Activated CD8-positive, alpha-beta memory T cell treated with anti-CD3 and anti-CD28 coated beads for 4 hours (primary cell): ENCODE data around the gene MS4A4A.
"Not testable (repeated sequence)": the region's sequence is repeated elsewhere in the genome, so short reads cannot be mapped to it uniquely, and the experiment has no call there.

Experiments used
- DNase-seq, 2 donors: peaks; one replicate each; pipeline ENCODE4 v3.0.0-alpha.2; 2020; ENCODE audit warnings: low read depth in 2 of 2

The MS4A4A gene

GRCh38 chr11:60301884-60302283, 21.4 kb downstream of the MS4A4A start:
- not testable (repeated sequence) for DNase-seq

DNA sequence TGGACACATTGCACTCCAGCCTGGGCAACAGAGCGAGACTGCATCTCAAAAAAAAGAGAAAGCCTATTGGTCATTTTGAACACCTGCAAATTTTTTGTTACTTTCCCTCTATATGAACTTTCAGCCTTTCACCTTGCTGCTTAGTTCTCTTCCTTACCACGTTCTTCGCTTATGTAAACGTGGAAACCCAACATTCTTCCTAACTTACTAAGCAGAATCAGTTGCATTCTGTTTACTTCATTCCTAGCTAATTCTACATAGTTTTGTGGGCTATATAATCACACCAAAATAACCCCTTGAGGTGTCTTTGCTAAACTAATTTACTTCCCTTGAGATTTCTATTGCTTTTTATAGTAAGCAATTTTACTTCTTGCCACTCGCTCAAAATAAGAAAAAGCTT, 23.2 kb downstream of the MS4A4A start:
- no peak for DNase-seq

DNA sequence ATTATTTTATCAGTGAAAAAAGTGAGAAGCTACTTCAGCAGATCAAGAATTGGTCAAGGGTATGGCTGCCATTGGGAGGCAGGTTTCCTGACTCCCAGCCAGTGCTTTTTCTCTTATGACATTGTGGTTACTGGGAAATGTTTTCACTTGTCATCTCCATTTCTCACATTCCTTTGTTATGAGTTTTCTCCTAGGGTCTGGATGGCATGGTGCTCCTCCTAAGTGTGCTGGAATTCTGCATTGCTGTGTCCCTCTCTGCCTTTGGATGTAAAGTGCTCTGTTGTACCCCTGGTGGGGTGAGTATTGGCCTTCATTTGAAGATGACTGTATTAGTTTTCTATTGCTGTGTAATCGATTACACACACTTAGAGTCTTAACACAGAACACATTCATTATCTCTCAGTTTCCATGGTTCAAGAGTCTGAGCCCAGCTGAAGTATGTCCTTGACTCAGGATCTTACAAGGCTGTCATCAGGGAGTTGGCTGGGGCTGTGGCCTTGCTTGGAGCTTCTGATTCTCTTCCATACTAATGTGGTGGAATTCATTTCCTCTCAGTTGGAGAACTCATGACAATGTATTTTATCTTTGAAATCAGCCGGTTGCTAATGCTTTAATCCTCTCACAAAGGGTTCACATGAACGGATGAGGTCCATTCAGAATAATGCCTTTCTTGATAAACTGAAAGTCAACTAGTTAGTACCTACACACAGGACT, 25.6 kb downstream of the MS4A4A start:
- no peak for DNase-seq

GRCh38 chr11:60307507-60308195, 27.2 kb downstream of the MS4A4A start:
- no peak for DNase-seq

DNA sequence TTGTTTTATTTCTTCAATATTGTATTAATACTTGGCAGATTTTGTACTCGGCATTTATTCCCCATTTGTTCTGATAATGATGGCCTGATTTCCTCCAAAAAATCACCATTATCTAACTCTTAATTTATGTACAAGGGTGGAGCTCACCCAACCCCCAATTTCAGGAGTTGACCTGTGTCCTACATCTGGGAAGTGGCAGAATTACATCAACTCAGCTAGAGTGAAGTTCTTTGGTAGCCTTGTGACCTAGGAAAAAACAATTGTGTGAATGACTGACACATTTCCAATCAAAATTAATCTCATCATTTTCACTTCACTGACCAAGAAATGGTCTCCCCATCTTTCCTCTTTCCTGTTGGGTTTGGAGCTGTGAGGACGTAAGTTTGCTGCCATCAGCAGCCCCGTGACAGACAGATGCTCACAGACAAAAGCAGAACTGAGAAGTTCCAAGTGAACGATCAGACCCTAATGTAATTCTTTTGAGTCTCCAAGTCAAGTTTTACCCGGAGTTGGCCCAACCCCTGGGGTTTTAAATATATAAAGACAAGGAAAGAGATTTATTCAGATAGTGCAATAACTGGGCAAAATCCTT, 30.0 kb downstream of the MS4A4A start:
- DNase-seq = no peak

GRCh38 chr11:60314635-60315321, 34.3 kb downstream of the MS4A4A start:
- DNase-seq = no peak

DNA sequence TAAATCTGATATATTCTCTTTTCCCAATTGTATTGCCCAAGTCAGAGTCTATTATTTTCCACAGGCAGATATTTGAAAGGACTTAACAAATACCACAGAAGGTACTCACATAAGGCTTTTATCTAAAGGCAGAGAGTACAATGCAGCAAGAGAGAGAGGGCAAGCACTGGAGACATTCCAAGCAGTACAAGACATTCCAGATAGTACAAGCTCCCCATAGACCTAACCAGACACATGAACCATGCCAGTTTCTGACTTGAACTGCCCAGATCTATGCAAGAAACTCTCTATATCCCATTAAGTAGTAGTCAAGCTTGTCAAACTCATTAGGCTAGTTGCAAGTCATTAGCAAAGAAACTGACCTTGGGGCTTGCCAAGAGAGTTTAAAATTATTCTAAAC, 35.4 kb downstream of the MS4A4A start:
- DNase-seq = no peak

DNA sequence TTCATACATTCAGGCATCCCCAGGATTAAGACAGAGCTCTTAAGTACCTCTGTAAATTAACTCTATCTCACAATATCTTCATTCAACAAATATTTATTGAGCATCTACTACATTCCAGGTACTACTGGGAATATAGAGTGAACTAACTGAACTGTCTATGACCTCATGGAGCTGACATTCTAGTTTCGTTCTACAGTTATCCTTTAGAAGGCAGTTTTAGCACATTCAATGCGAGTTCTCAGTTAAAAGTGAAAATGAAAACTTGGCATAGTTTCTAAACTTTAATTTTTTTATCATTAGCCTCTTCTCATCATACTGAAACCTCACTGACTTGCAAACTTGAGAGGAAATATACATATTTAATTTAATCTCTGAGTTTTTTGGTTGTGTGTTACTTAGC, 35.9 kb downstream of the MS4A4A start:
- no peak for DNase-seq

DNA sequence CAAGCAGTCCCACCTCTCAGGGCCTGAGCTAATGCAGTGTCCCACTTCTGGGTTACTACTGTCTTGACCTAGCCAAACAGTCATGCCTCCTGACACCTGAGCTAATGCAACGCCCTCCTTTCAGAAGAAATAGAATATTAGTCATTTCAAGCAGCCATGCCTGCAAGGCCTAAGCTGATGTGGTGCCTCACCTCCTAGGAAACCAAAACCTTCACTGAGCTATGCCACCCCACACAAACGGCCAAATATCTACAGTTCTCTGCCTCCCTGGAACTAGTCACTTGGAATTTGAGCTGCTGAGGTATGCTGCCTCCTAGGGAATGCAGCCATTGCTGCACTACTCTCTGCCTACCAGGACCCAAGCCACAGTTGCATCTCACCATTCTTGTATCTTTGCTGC, 38.3 kb downstream of the MS4A4A start:
- no peak for DNase-seq

DNA sequence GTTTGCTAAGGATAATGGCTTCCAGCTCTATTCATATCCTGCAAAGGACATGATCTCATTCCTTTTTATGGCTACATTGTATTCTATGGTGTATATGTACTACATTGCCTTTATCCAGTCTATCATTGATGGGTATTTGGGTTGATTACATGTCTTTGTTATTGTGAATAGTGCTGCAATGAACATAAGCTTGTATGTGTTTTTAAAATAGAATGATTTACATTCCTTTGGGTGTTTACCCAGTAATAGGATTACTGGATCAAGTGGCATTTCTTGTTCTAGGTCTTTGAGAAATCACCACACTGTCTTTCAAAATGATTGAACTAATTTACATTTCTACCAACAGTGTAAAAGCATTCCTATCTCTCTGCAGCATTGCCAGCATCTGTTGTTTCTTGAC, 40.6 kb downstream of the MS4A4A start:
- no peak for DNase-seq

GRCh38 chr11:60326955-60327354, 46.5 kb downstream of the MS4A4A start, which contains the start of gene MS4A6E:
Gene MS4A6E (plus strand): TSS chr11:60327255. CDS start chr11:60334896, 7,641 bp downstream.
- no peak for DNase-seq

DNA sequence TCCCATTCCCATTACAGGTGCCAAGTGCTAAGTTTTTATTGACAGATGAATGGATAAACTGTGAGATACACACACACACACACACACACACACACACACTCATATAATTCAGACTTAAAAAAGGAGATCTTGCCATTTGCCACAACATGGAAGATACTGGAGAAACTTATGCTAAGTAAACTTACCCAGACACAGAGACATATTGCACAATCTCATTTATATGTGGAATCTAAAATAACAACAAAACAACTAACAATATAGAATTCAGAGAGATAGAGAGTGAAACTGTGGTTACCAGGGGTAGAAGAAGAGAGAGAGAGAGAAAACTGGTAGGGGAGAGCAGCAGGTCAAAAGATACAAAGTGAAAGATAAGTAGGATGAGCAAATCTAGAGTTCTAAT, 48.0 kb downstream of the MS4A4A start:
- DNase-seq = no peak

DNA sequence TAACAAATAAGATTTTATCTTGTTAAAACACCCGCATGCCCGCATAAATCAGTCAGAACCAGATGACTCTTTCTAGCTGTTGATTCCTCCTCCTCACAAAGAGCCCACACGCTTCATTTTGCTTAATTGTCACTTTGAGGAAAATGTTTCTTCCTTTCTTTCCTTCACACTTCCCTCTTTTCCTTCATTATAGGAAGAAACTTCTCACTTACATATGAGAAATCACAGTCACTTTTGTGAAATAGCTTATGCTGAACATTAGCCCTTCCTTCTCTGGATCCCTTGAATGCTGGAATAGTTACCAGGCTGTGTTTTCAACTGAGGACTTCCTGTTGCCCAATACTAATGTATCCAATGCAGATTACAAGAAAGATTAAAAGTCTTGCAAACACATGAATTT, 52.4 kb downstream of the MS4A4A start:
- no peak for DNase-seq

DNA sequence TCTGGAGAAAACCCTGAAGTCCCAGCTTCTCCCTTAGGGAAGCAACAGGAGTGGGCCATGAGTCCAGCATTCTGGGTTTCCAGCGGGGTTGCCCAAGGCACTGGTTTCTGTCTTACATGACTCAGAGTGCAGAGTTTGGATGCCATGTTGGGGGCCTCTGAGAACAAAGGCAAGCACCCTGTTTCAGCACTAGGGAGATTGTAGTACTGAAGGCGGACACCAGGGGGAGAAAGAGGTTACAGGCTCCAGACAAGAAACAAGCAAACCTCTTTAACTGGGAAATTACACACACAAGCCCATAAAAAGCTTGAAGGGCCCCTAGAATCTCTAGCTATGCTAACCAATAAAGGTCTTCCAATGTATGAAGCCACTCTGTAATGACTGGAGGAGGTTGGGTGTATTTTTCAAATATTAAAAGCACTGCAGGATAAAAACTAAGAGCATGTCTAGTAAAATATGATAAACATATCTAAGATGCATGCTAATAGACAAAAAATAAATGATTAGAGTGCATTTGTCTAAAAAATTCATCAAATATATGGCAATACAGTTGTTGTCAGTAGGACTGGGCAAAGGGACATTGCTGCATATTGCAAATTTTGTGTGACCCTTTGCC, 53.6 kb downstream of the MS4A4A start:
- DNase-seq = peak; percentile 7 to 31

- no peak for DNase-seq
These were observed 56.4 kb downstream of the MS4A4A start for GRCh38 chr11:60336767-60337391.

- DNase-seq = no peak
These were observed 57.6 kb downstream of the MS4A4A start for GRCh38 chr11:60338053-60338452.

DNA sequence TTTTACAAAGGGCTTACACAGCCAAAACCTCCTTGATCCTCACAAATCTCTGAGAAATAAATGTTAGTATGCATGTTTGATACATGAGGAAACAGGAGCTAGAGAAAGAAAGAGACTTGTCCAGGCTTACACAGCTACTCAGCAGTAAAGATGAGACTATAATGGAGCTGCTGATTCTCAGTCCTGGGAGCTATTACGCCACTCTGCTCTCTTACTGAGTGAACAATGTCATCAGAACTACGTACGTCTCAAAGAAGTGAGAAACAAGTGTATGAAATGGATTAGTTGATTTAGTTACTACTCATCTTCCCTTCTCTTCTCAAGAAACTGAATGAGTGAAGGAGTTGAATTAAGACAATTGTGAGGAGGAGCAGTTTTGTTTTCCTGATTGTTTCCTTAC, 58.9 kb downstream of the MS4A4A start:
- no peak for DNase-seq

GRCh38 chr11:60343094-60343704, 62.7 kb downstream of the MS4A4A start:
- DNase-seq = no peak

DNA sequence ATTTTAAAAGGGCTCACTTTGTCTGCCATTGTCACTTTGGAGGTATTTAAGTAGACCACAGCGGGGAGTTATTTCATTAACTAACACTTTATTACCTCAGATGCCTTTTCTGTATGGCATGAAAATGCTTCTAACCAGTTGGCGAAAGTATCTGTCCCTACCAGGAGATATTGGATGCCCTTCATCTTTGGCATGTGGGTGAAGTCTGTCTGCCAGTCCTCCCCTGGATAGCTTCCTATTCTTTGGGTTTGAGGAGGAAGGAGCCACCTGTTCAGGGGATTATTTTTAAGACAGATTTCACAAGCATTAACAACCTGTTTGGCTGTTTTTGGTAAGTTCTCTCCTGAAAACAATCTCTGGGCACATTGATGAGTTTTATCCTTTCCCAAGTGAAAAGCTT, 63.7 kb downstream of the MS4A4A start:
- DNase-seq = no peak

GRCh38 chr11:60345489-60345888, 65.0 kb downstream of the MS4A4A start:
- DNase-seq = no peak
